Measurements from ENCODE around the gene PTPRG.

The PTPRG gene

DNA sequence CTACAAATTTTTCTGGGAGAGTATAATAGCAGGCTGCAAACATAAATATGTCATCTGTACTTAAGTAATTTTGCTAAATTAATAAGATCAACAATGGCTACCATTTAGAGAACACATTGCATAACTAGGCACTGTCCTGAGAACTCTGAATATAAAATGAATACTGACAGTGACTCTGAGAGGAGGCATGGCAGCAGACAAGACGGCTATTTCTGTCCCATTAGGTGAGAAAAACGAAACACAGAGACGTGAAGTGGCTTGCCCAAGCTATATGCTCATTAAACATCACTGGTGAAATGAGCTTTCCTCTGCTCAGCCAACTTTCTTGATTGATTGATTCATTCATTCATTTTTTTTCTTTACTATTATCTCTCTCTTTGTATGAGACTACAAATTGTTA is 384.3 kb downstream of the PTPRG start:
- DNase-seq = no peak

- no peak for DNase-seq
Observed at GRCh38 chr3:61946570-61947324, 385.4 kb downstream of the PTPRG start.

DNA sequence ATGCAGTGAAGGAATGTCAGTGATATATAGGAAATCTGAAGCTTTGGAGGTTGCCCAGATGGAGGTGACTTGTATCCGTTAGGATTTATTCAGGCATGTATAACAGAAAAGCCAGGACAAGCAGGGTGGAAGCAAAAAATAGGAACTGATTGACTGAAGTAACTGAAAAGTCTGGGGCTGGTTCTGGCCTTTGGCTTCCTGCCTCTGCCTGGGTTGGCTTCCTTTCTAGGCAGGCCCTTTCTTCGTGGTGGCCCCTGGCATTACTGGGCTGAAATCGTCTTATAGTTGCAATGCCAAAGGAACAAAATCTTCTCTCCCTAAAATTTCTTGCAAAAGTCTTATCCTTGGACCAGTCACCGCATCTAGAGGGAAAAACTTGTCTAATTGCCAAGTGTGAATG is 386.1 kb downstream of the PTPRG start:
- no peak for DNase-seq

DNA sequence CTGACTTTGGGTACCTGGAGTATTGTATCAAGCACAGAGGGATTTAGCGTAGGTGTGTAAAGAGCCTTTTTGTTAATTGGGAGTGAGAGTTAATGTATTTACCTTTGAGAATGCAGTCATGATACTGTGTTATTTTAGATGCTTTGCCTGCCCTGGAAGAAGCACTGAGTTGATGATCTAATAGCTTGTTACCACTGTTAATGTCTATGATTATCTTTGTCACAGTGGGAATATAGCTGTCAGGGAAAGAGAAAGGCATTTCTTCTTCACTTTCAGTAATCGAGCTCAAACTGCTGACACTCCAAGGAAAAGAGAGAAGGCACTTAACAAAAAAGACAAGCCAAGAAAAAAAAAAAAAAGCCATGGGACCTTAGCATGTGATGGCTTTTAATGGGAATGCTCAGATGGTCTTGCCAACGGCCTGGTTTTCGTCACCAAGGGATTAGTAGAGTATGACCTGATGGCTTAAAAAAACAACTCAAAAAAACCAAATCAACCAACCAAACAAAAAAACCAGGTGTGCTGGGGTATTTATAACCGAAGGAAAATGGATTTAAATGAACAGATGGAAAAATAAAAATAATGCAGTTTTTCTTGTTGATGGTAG is 387.4 kb downstream of the PTPRG start:
- no peak for DNase-seq

GRCh38 chr3:61954097-61954540 is 392.7 kb downstream of the PTPRG start:
- DNase-seq = no peak

GRCh38 chr3:61955483-61955882 is 394.1 kb downstream of the PTPRG start:
- no peak for DNase-seq

DNA sequence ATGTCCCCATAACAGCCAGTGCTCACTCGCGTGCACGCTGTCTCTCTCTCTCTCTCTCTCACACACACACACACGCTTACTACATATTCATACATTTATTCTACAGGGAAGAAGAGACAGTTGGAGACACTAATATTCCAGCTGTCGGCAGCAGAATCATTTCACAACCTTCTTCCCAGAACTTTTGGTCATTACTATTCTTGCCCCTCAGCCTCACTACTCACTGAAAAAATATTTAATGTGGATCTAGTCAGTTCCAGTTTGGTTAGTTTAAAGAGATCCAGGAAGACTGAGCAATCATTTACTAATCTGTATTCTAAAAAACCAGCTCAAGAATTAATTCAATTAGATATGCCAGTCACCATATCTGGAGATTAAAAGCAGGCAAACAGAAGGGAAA is 394.9 kb downstream of the PTPRG start:
- no peak for DNase-seq

DNA sequence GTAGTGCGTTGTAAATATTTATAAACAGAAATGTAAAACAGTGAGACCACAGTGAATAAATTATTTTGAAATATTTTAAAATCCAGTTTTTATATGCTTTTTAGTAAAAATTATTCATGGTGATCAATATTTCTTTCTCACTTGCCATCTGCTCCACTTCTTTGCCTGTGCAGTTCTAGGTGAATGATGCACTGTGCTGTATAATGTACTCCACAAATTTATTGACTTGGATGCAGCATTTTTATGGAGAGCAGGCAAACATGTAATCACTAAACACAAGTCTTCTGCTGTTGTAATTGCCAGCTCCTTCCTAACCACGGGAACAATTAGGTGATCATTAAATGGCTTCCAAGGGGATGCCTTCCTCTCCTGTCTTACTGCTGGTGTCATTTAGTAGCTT is 395.9 kb downstream of the PTPRG start:
- no peak for DNase-seq

- no peak for DNase-seq
Observed at GRCh38 chr3:61960976-61961375, 399.6 kb downstream of the PTPRG start.

DNA sequence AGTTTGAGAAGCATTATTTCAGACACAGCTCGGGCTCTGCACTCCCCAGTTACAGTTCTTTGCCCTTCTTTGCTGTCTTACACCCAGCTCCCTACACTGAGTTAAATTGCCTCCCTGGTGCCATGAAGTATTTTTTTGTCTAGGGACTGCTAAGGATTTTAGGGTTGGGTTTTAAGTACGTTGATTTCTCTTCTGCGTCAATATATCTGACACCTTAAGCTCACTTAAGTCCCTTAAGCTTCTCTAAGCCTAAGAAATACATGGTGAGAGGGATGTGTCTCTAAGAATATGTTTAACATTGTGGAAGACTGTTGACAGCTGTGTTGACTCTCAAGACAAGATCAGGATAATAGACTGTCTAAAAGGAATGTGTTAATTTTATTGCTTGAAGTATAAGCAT is 400.5 kb downstream of the PTPRG start:
- DNase-seq = no peak

- DNase-seq = no peak
Observed at GRCh38 chr3:61964566-61964965, 403.2 kb downstream of the PTPRG start.

DNA sequence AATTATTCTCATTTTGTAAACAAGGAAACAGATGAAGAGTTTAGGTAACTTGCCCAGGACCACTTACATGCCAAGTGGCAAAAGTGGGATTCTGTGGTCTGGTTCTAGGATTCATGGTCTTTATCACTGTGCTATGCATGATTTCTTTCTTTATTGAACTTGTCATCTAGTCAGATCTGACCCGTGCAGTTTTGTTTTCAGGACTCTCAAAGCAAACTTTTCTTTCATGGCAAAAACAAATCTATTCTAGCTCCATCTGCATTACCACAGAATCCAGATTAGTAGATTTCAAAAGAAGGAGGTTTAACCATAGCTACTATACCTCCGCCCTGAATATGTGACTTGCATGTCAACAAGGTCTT is 404.4 kb downstream of the PTPRG start:
- no peak for DNase-seq

- DNase-seq = no peak
Observed at GRCh38 chr3:61966200-61966599, 404.8 kb downstream of the PTPRG start.

GRCh38 chr3:61967019-61967418 is 405.6 kb downstream of the PTPRG start:
- no peak for DNase-seq

DNA sequence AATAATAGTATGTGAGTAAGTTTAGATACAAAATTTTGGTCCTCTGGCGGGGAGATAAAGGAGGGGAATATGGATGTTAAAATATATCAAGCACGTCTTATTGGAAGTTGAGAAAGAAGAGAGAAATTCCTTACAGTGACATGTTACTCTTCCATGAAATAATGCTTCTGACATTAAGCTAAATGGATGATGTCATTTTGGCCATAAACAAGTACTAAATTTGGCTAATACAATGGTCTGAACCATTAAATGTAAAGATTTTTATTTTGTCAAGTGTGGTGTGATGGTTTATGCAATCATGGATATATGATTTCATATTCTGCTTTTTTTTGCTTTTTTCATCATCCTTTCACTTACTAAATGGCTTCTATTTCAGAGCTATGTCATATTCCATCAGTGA is 406.6 kb downstream of the PTPRG start:
- DNase-seq = no peak

DNA sequence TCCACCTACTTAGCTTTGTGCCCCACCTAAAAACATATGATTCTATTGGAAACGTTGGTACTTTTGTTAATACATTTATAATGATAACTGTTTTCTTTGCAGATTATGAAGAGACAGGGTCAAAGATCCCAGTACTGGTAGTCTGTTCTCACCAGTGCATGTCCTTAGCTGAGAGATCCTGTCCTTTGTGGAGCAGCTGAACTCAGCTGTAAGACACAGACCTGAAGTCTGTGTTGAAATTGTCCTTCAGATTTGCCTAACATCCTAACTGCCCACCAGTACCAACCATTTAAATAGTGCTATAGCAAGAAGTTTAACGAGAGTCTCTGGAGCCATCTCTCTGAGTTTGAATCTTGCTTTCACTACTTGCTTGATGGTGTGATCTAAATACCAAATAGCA is 413.3 kb downstream of the PTPRG start:
- DNase-seq = no peak

DNA sequence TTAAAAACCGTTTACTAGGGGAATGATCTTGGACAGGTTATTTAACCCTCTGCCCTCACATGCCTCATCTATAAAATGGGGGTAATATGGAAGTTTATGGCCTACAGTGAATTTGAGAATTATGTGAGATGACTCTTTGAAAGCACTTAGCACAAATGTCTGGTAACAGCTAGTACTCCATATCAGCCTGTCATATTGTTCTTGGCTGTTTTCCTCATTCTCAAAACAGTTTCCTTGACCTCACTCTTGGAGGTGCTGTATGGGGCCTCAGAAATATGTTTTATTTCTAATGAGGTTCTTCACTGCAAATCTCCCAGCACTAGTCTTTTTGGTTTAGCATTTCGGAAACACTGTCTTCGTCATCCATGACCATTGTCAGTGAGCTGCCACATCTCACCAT is 413.8 kb downstream of the PTPRG start:
- DNase-seq = no peak

DNA sequence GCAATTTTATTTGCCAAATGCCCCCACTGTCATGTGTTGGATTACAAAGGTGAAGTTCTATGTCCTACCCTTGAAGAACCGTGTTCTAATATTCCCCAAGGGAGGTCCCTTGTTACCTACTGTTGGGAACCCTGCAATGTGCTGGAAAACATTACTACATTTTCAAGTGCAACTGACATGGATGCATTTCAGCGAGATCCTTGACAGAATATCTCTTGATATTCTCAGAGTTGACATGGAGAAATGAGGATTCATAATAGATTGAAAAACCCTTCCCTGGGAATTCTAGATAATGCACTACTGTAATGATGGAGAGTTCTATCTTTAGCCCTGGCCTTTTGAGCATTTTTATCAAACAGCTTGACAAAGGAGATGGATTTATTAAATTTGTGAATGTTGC is 414.6 kb downstream of the PTPRG start:
- no peak for DNase-seq

GRCh38 chr3:61978460-61979419 is 417.4 kb downstream of the PTPRG start:
- no peak for DNase-seq

GRCh38 chr3:61979638-61980037 is 418.3 kb downstream of the PTPRG start:
- no peak for DNase-seq

DNA sequence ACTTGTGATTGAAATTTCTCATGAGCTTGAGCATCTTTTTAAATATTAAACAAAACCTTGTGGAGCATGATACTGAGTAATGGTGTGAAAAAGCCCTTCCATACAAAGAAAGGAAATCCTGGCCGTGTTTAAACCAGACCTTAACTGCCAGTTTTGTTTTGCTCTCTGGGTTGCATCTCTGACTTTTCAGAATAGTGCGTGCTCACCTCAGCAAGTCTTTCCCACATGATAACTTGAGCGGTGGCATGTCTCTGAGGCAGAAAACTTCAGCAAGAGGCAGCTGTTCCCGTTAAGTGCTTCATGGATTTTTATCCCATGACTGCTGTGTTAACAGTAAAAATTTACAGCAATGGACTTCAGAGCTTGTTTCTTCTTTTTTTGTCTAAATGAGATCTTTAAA is 418.7 kb downstream of the PTPRG start:
- no peak for DNase-seq

DNA sequence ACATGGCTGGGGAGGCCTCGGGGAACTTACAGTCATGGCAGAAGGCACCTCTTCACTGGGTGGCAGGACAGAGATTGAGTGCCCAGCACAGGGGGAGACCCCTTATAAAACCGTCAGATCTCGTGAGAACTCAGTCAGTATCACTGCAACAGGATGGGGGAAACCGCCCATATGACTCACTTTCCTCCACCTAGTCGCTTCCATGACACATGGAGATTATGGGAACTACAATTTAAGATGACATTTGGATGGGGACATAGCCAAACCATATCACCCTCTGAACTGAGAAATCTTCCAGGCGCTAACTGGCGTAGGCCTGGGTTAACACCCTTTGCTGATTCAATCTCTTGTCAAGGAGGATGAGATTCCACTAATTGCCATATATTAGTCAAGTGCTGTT is 419.7 kb downstream of the PTPRG start:
- DNase-seq = no peak

DNA sequence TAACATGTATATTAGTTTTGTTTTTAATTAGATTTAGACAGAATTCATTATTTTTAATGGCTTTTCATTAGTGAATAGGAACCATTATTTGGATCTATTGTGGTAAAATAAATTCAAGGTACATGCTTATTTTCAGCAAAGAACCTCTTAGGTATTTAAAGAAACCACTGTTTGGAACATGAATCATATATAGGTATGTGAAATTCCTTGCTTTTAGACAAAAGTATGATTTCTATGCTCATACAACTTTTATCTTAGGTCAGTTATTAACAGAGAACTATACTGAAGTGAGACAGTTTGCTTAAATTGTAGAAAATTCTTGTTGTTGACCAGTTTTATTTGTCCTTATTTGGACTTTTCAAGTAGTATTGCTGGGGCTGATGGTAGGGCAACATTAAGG is 422.1 kb downstream of the PTPRG start:
- no peak for DNase-seq

- no peak for DNase-seq
Observed at GRCh38 chr3:61985020-61985419, 423.6 kb downstream of the PTPRG start.
